Gastrocnemius medialis (tissue), 4 donors: ENCODE results near the gene DPYD.

Experiments
- POLR2A ChIP-seq, 2 donors: fragments of 450-650 bp; IDR thresholded peaks; one replicate each; pipeline ENCODE4 v1.6.1; 2017; ENCODE audit warnings: antibody characterized with exemption in 2 of 2, mild to moderate bottlenecking in 2 of 2, moderate library complexity in 2 of 2
- TF ChIP-seq, protein P1 (sequence below), 5 experiments: fragments of 450-650 bp in 3 of 5; fragments of 200-600 bp in 2 of 5; sonication (generic) in 2 of 5; IDR thresholded peaks in 4 of 5; conservative IDR thresholded peaks in 1 of 5; 1 replicate in 4 of 5; 2 replicates in 1 of 5; pipeline ENCODE4 v1.5.1; 2016 to 2019; ENCODE audit warnings: antibody characterized with exemption in 5 of 5, mild to moderate bottlenecking in 3 of 5, moderate library complexity in 3 of 5

DNA sequence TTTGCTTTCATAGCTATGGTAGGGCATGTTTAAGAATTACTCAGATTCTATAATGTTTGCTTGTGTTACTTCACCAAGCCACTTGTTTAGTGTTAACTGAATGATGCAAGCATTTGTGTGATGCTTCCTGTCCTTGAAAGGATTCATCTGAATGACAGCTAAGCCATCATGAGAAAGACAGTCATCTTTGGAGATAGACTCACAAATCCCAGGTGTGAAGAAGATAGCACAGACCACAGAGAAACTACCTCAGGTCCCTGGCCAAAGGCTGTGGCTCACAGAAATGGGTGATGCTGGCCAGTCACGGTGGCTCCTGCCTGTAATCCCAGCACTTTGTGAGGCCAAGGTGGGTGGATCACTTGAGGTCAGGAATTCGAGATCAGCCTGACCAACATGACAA lies 321.4 kb downstream of the DPYD start:
- TF ChIP-seq, protein P1, sequence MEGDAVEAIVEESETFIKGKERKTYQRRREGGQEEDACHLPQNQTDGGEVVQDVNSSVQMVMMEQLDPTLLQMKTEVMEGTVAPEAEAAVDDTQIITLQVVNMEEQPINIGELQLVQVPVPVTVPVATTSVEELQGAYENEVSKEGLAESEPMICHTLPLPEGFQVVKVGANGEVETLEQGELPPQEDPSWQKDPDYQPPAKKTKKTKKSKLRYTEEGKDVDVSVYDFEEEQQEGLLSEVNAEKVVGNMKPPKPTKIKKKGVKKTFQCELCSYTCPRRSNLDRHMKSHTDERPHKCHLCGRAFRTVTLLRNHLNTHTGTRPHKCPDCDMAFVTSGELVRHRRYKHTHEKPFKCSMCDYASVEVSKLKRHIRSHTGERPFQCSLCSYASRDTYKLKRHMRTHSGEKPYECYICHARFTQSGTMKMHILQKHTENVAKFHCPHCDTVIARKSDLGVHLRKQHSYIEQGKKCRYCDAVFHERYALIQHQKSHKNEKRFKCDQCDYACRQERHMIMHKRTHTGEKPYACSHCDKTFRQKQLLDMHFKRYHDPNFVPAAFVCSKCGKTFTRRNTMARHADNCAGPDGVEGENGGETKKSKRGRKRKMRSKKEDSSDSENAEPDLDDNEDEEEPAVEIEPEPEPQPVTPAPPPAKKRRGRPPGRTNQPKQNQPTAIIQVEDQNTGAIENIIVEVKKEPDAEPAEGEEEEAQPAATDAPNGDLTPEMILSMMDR (IDR thresholded peaks at IDR 0.05 in 4 of 5, conservative IDR thresholded peaks at IDR 0.05 in 1 of 5) = no peak
- TF ChIP-seq POLR2A (IDR thresholded peaks at IDR 0.05) = no peak
